Measurements from ENCODE around the gene GHDC.

- TF ChIP-seq GATA2 (IDR thresholded peaks at IDR 0.05; ENCODE audit: low read depth, low read length): no peak
- no peak for TF ChIP-seq GATA3 (IDR thresholded peaks at IDR 0.05; ENCODE audit: low read depth, low read length)
Observed at GRCh38 chr17:42165751-42166150, 28.5 kb downstream of the GHDC start.
